OCI-LY1 (cell line): Measurements from ENCODE around the gene HNRNPL.

Source experiments
- H2AFZ ChIP-seq: fragments of 200-600 bp; sonication (generic), shearing (Covaris generic); 2 replicates; pipeline ENCODE4 v1.6.0; 2014; ENCODE audit warnings: antibody characterized with exemption, mild to moderate bottlenecking, low read length
- H3F3A ChIP-seq: fragments of 200-600 bp; sonication (generic), shearing (Covaris generic); 2 replicates; pipeline ENCODE4 v1.6.0; 2014; ENCODE audit warnings: mild to moderate bottlenecking, antibody characterized with exemption, low read length, moderate library complexity; ENCODE audit not compliant: insufficient read depth
- H3K27ac ChIP-seq: fragments of 200-600 bp; sonication (generic); 2 replicates; pipeline ENCODE4 v1.5.1; 2014; ENCODE audit warnings: low read length, mixed run types, mild to moderate bottlenecking, low read depth; ENCODE audit not compliant: poor library complexity, severe bottlenecking
- H3K27me3 ChIP-seq: fragments of 200-600 bp; sonication (generic); 2 replicates; pipeline ENCODE4 v1.6.0; 2014; ENCODE audit warnings: antibody characterized with exemption, mild to moderate bottlenecking, low read length, moderate library complexity; ENCODE audit not compliant: insufficient read depth
- H3K36me3 ChIP-seq: fragments of 200-600 bp; sonication (generic); 2 replicates; pipeline ENCODE4 v1.6.1; 2014; ENCODE audit warnings: mild to moderate bottlenecking, antibody characterized with exemption, low read length, moderate library complexity, mixed read lengths; ENCODE audit not compliant: insufficient read depth
- H3K4me1 ChIP-seq: fragments of 200-600 bp; sonication (generic); 2 replicates; pipeline ENCODE4 v1.5.1; 2014; ENCODE audit warnings: mild to moderate bottlenecking, low read length, moderate library complexity; ENCODE audit not compliant: insufficient read depth, severe bottlenecking
- H3K4me2 ChIP-seq: fragments of 200-600 bp; sonication (generic), shearing (Covaris generic); 2 replicates; pipeline ENCODE4 v1.6.1; 2014; ENCODE audit warnings: low read length
- H3K4me3 ChIP-seq: fragments of 200-600 bp; sonication (generic); 2 replicates; pipeline ENCODE4 v1.5.1; 2014; ENCODE audit warnings: low read length, low read depth, mild to moderate bottlenecking, mixed read lengths; ENCODE audit not compliant: poor library complexity, severe bottlenecking
- H3K79me2 ChIP-seq: fragments of 200-600 bp; shearing (Covaris generic); 2 replicates; pipeline ENCODE4 v1.6.1; 2016; ENCODE audit warnings: mixed run types, low read length, mixed read lengths; ENCODE audit not compliant: insufficient read depth
- H3K9ac ChIP-seq: fragments of 200-600 bp; sonication (generic), shearing (Covaris generic); 2 replicates; pipeline ENCODE4 v1.6.1; 2014; ENCODE audit warnings: mild to moderate bottlenecking, low read length, mixed read lengths
- H3K9me2 ChIP-seq: fragments of 200-600 bp; sonication (generic), shearing (Covaris generic); 2 replicates; pipeline ENCODE4 v1.6.1; 2014; ENCODE audit warnings: low read depth, mild to moderate bottlenecking, low read length, mixed read lengths
- H3K9me3 ChIP-seq: fragments of 200-600 bp; shearing (Covaris generic); 2 replicates; pipeline ENCODE4 v1.6.1; 2014; ENCODE audit warnings: low read length, mixed read lengths
- H4K20me1 ChIP-seq: fragments of 200-600 bp; sonication (generic), shearing (Covaris generic); 2 replicates; pipeline ENCODE4 v1.6.0; 2016; ENCODE audit warnings: mild to moderate bottlenecking, low read length; ENCODE audit not compliant: insufficient read depth
- EZH2 ChIP-seq: fragments of 200-600 bp; sonication (generic), shearing (Covaris generic); IDR thresholded peaks from 2 replicates; pipeline ENCODE4 v1.8.0; 2017; ENCODE audit warnings: borderline replicate concordance, mixed run types, mild to moderate bottlenecking, antibody characterized with exemption, low read length, moderate library complexity, mixed read lengths
- TF ChIP-seq, protein P1 (sequence below): fragments of 200-600 bp; sonication (generic), shearing (Covaris generic); IDR thresholded peaks from 2 replicates; pipeline ENCODE4 v1.5.1; 2017; ENCODE audit warnings: mild to moderate bottlenecking, antibody characterized with exemption, low read length, moderate library complexity, mixed read lengths

The HNRNPL gene

DNA sequence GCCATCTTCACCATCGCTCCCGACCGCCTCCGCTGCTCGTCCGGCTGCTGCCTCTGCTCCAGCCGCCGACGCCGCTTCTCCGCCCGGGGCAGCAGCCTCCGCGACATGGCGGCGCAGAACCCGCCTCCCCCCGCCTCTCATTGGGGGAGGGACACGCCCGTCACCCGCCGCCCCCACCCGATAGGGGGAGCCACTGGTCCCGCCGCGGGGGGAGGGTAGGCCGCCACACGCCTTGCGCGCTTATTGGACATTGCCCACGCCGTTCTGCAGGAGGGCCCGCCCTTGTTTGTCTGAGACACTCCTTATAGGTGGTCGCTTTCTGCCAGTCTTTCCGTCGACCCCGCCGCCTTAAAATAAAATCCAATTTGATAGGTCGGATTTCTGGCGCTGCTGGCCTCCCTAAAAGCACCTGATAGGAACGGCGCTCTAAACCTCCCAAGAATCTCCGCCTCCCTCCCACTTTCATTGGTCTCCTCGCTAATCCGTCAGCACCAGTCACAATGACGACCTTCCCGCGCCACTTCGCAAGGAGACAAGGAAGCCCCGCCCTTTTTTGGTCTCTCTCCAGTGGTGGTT lies at the start of gene HNRNPL:
Gene HNRNPL, minus strand, starts transcription at position 127 of the 576 bp plus-strand sequence. Its CDS starts 20 bp downstream, at position 107.
- Histone ChIP-seq H4K20me1 (no peaks in the 10 kb centered on the region), H3K79me2 (peaks cover 24% of the 10 kb centered on the region)

DNA sequence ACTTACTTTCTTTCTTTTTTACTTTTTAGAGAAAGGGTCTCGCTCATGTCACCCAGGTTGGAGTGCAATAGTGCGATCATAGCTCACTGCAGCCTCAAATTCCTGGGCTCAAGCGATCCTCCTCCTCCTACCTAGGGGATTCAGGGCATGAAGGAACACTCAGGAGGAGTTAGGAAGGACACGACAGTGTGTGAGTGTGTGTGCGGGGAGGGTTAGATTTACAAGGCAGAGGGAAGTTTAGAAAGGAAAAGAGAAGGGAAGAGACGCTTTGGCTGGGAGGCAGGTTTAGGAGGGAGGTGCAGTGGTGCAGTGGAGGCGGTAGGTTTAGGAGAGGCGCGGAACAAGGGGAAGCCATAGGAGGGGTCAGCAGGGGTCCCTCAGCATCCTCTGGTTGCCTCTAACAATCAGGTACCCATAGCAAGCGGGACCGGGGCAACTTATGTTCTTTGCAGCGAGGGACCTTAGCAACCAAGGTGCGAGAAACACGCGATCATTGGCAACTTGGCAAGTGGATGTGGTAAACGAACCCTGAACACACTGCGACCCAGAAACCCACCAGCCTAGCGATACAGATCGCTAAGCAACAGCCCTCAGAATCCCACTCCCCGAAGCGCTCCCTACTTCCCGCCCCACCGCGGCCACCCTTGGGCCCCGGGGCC lies 49.1 kb upstream of the HNRNPL start:
- Histone ChIP-seq H3K36me3 (peaks cover 6% of the 10 kb centered on the region), H3K9me3 (no peaks in the 10 kb centered on the region), H3K4me2 (peak overlapping the region; percentile 78), H3K79me2 (peaks cover 16% of the 10 kb centered on the region), H3K4me3 (peak overlapping the region; percentile 67), H3K4me1 (peaks cover 24% of the 10 kb centered on the region), H3K27ac (no peak overlapping the region), H3K9ac (peak overlapping the region; percentile 56), H3F3A (no peaks in the 10 kb centered on the region), H4K20me1 (no peaks in the 10 kb centered on the region), H3K27me3 (no peaks in the 10 kb centered on the region), H3K9me2 (no peaks in the 10 kb centered on the region), H2AFZ (no peak overlapping the region)
- TF ChIP-seq, protein P1, sequence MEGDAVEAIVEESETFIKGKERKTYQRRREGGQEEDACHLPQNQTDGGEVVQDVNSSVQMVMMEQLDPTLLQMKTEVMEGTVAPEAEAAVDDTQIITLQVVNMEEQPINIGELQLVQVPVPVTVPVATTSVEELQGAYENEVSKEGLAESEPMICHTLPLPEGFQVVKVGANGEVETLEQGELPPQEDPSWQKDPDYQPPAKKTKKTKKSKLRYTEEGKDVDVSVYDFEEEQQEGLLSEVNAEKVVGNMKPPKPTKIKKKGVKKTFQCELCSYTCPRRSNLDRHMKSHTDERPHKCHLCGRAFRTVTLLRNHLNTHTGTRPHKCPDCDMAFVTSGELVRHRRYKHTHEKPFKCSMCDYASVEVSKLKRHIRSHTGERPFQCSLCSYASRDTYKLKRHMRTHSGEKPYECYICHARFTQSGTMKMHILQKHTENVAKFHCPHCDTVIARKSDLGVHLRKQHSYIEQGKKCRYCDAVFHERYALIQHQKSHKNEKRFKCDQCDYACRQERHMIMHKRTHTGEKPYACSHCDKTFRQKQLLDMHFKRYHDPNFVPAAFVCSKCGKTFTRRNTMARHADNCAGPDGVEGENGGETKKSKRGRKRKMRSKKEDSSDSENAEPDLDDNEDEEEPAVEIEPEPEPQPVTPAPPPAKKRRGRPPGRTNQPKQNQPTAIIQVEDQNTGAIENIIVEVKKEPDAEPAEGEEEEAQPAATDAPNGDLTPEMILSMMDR: no peak
- TF ChIP-seq EZH2: no peak

More for the DNA sequence above, at the start of gene HNRNPL:
- H2AFZ ChIP-seq: no peak within 1 kb of the TSS
- no peaks in the 10 kb centered on the region for H3K27me3 ChIP-seq
- H3K36me3 ChIP-seq: peaks cover 42% of the 10 kb centered on the region
- peak within 1 kb of the TSS; percentile 95 for H3K27ac ChIP-seq
- H3K4me1 ChIP-seq: peaks cover 34% of the 10 kb centered on the region
- H3K4me2 ChIP-seq: peak within 1 kb of the TSS; percentile 93
- no peaks in the 10 kb centered on the region for H3F3A ChIP-seq
- no peaks in the 10 kb centered on the region for H3K9me2 ChIP-seq
- H3K9ac ChIP-seq: peak within 1 kb of the TSS; percentile 97
- peak within 1 kb of the TSS; percentile 93 for H3K4me3 ChIP-seq
- TF ChIP-seq, protein P1: peak; percentile 20; the same call in 1 of the 2 replicates
- TF ChIP-seq EZH2: no peak
- H3K9me3 ChIP-seq: no peaks in the 10 kb centered on the region

- H3K27me3 ChIP-seq: no peaks in the 10 kb centered on the region
- no peak overlapping the region for H3K4me3 ChIP-seq
- H3K27ac ChIP-seq: no peak overlapping the region
- no peak overlapping the region for H3K9ac ChIP-seq
- peaks cover 16% of the 10 kb centered on the region for H3K4me1 ChIP-seq
- H2AFZ ChIP-seq: no peak overlapping the region
- no peaks in the 10 kb centered on the region for H3F3A ChIP-seq
- H3K79me2 ChIP-seq: no peaks in the 10 kb centered on the region
- no peaks in the 10 kb centered on the region for H3K9me2 ChIP-seq
- H3K4me2 ChIP-seq: no peak overlapping the region
- no peaks in the 10 kb centered on the region for H3K36me3 ChIP-seq
- no peaks in the 10 kb centered on the region for H4K20me1 ChIP-seq
- no peaks in the 10 kb centered on the region for H3K9me3 ChIP-seq
- TF ChIP-seq, protein P1: no peak
- TF ChIP-seq EZH2: no peak
Measured at GRCh38 chr19:38894968-38895367, 45.2 kb upstream of the HNRNPL start.
